ENCODE measurements around the gene CCDC88C. TPM values are rescaled to one million over a fixed set of nuclear protein-coding genes. Genes with fewer than 3 reads are reported as not detected.

Gene CCDC88C
- total RNA-seq, 2 experiments from 2014 or later: 83.6 to 87.8 TPM

- no peaks in the 10 kb centered on the region for H3K9me3 Mint-ChIP-seq
- H3K27ac Mint-ChIP-seq: peak overlapping the region; percentile 78
- H3K27me3 Mint-ChIP-seq: no peaks in the 10 kb centered on the region
These were observed 179.5 kb downstream of the CCDC88C start for GRCh38 chr14:91238085-91238484.

GRCh38 chr14:91237219-91237618 lies 180.4 kb downstream of the CCDC88C start:
- peaks cover 68% of the 10 kb centered on the region for H3K36me3 Mint-ChIP-seq (ENCODE audit: low read depth)
- no peaks in the 10 kb centered on the region for H3K27me3 Mint-ChIP-seq
- no peak for TF ChIP-seq CTCF (IDR thresholded peaks at IDR 0.05)
- H3K9me3 Mint-ChIP-seq: no peaks in the 10 kb centered on the region
- peaks cover 53% of the 10 kb centered on the region for H3K4me1 Mint-ChIP-seq (ENCODE audit: low read depth)
- peak overlapping the region; percentile 52 for H3K27ac Mint-ChIP-seq
- intact Hi-C loops (cut with micrococcal nuclease): no loop called here
- H3K4me3 Mint-ChIP-seq: no peak overlapping the region
- CTCF ChIA-PET: no interaction called here
- DNase-seq (no peak), ATAC-seq (no peak)
- POLR2A ChIA-PET: interaction anchor here (1.3 to 6.5 kb wide), 3 partner anchors 7 to 12 kb away, joined by 3 to 62 read pairs (median 4); partner anchors contain the start of gene GPR68

More at GRCh38 chr14:91238085-91238484, 179.5 kb downstream of the CCDC88C start:
- no peak for TF ChIP-seq CTCF (IDR thresholded peaks at IDR 0.05)
- DNase-seq: no peak
- ChIA-PET POLR2A (interaction anchor here (1.3 to 2.4 kb wide), 4 partner anchors 9 to 48 kb away, joined by 3 to 25 read pairs (median 4); no protein-coding TSS in a partner anchor), CTCF (interaction anchor here (10.4 kb wide), 1 partner anchor 62 kb away, joined by 102 read pairs; no protein-coding TSS in a partner anchor)
- H3K4me3 Mint-ChIP-seq: no peak overlapping the region
- ATAC-seq: no peak
- peaks cover 55% of the 10 kb centered on the region for H3K4me1 Mint-ChIP-seq (ENCODE audit: low read depth)
- intact Hi-C loops (cut with micrococcal nuclease): no loop called here
- peaks cover 70% of the 10 kb centered on the region for H3K36me3 Mint-ChIP-seq (ENCODE audit: low read depth)

- Mint-ChIP-seq H3K36me3 (ENCODE audit: low read depth) (peaks cover 67% of the 10 kb centered on the region), H3K4me1 (ENCODE audit: low read depth) (peaks cover 53% of the 10 kb centered on the region), H3K27me3 (no peaks in the 10 kb centered on the region), H3K9me3 (peaks cover 6% of the 10 kb centered on the region), H3K4me3 (no peak overlapping the region), H3K27ac (no peak overlapping the region)
- POLR2A ChIA-PET: interaction anchor here (6.5 kb wide), 1 partner anchor 9 kb away, joined by 62 read pairs; the partner anchor contains the start of gene GPR68
- DNase-seq (no peak), ATAC-seq (no peak)
- CTCF ChIA-PET: no interaction called here
- no peak for TF ChIP-seq CTCF (IDR thresholded peaks at IDR 0.05)
- intact Hi-C loops (cut with micrococcal nuclease): no loop called here
These were observed 181.8 kb downstream of the CCDC88C start for GRCh38 chr14:91235841-91236240.

- peaks cover 71% of the 10 kb centered on the region for H3K36me3 Mint-ChIP-seq (ENCODE audit: low read depth)
- ChIA-PET CTCF (interaction anchor here (1.2 to 1.3 kb wide), 2 partner anchors 9 to 62 kb away, joined by 4 to 5 read pairs; no protein-coding TSS in a partner anchor), POLR2A (interaction anchor here (0.9 to 6.5 kb wide), 2 partner anchors 10 to 30 kb away, joined by 3 to 62 read pairs; partner anchors contain the start of gene GPR68)
- no peak for TF ChIP-seq CTCF (IDR thresholded peaks at IDR 0.05)
- H3K27me3 Mint-ChIP-seq: no peaks in the 10 kb centered on the region
- DNase-seq: no peak
- H3K4me1 Mint-ChIP-seq (ENCODE audit: low read depth): peaks cover 58% of the 10 kb centered on the region
- ATAC-seq: no peak
- H3K9me3 Mint-ChIP-seq: peaks cover 10% of the 10 kb centered on the region
- H3K27ac Mint-ChIP-seq: no peak overlapping the region
- no peak overlapping the region for H3K4me3 Mint-ChIP-seq
- intact Hi-C loops (cut with micrococcal nuclease): no loop called here
These were observed 182.9 kb downstream of the CCDC88C start for GRCh38 chr14:91234791-91235114.

GRCh38 chr14:91233936-91234790 lies 183.5 kb downstream of the CCDC88C start:
- no peaks in the 10 kb centered on the region for H3K27me3 Mint-ChIP-seq
- peaks cover 65% of the 10 kb centered on the region for H3K36me3 Mint-ChIP-seq (ENCODE audit: low read depth)
- no peak overlapping the region for H3K4me3 Mint-ChIP-seq
- no peak overlapping the region for H3K27ac Mint-ChIP-seq
- peaks cover 58% of the 10 kb centered on the region for H3K4me1 Mint-ChIP-seq (ENCODE audit: low read depth)
- ATAC-seq (no peak), DNase-seq (no peak)
- no peak for TF ChIP-seq CTCF (IDR thresholded peaks at IDR 0.05)
- POLR2A ChIA-PET: interaction anchor here (0.9 to 6.5 kb wide), 3 partner anchors 10 to 30 kb away, joined by 3 to 62 read pairs (median 3); partner anchors contain the start of gene GPR68
- H3K9me3 Mint-ChIP-seq: peaks cover 10% of the 10 kb centered on the region
- CTCF ChIA-PET: interaction anchor here (1.2 to 1.3 kb wide), 2 partner anchors 10 to 61 kb away, joined by 4 to 5 read pairs; no protein-coding TSS in a partner anchor
- intact Hi-C loops (cut with micrococcal nuclease): no loop called here

Data from activated CD8-positive, alpha-beta T cell treated with anti-CD3 and anti-CD28 coated beads for 36 hours (primary cell).